ENCODE data around the gene EPAS1.
A peak's percentile ranks its signal among the peaks of the same experiment; 100 is the strongest.

Gene EPAS1

GRCh38 chr2:46371854-46372253 is 74.6 kb downstream of the EPAS1 start (continued):
- TF ChIP-seq PATZ1 (CRISPR knock-in tag; IDR thresholded peaks at IDR 0.05; ENCODE audit: borderline replicate concordance) (no peak), POU6F1 (CRISPR knock-in tag; IDR thresholded peaks at IDR 0.05; ENCODE audit: borderline replicate concordance, low read depth) (no peak)

- ATAC-seq: no peak
- TF ChIP-seq OSR1 (CRISPR knock-in tag; IDR thresholded peaks at IDR 0.05) (no peak), TOX (CRISPR knock-in tag; IDR thresholded peaks at IDR 0.05; ENCODE audit: borderline replicate concordance) (no peak), ZNF70 (CRISPR knock-in tag; IDR thresholded peaks at IDR 0.05) (no peak), PPARA (CRISPR knock-in tag; IDR thresholded peaks at IDR 0.05; ENCODE audit: borderline replicate concordance) (no peak), SNAI2 (CRISPR knock-in tag; IDR thresholded peaks at IDR 0.05) (no peak), RARB (CRISPR knock-in tag; IDR thresholded peaks at IDR 0.05) (no peak), BACH2 (CRISPR knock-in tag; IDR thresholded peaks at IDR 0.05; ENCODE audit: borderline replicate concordance) (no peak), TCF4 (CRISPR knock-in tag; IDR thresholded peaks at IDR 0.05; ENCODE audit: borderline replicate concordance) (no peak), ZNF8 (CRISPR knock-in tag; IDR thresholded peaks at IDR 0.05) (no peak), ARNTL (CRISPR knock-in tag; IDR thresholded peaks at IDR 0.05; ENCODE audit: borderline replicate concordance, low read depth) (no peak), ISL1 (CRISPR knock-in tag; IDR thresholded peaks at IDR 0.05) (no peak), TSHZ2 (CRISPR knock-in tag; IDR thresholded peaks at IDR 0.05) (no peak), ESRRG (CRISPR knock-in tag; IDR thresholded peaks at IDR 0.05) (no peak), ZFP3 (CRISPR knock-in tag; IDR thresholded peaks at IDR 0.05) (no peak), ZNF565 (CRISPR knock-in tag; conservative IDR thresholded peaks at IDR 0.05; ENCODE audit: low read depth) (no peak), ZFP30 (CRISPR knock-in tag; IDR thresholded peaks at IDR 0.05) (no peak)
These were observed 75.3 kb downstream of the EPAS1 start for GRCh38 chr2:46372475-46372874.

GRCh38 chr2:46373238-46373637 is 76.0 kb downstream of the EPAS1 start:
- no peak for TF ChIP-seq ZC3H10 (CRISPR knock-in tag; IDR thresholded peaks at IDR 0.05)
- no peak for TF ChIP-seq SNAI2 (CRISPR knock-in tag; IDR thresholded peaks at IDR 0.05)
- no peak for TF ChIP-seq PPARA (CRISPR knock-in tag; IDR thresholded peaks at IDR 0.05; ENCODE audit: borderline replicate concordance)
- no peak for TF ChIP-seq ZNF70 (CRISPR knock-in tag; IDR thresholded peaks at IDR 0.05)
- TF ChIP-seq TSHZ2 (CRISPR knock-in tag; IDR thresholded peaks at IDR 0.05): no peak
- peak; percentile 100 for TF ChIP-seq ZNF8 (CRISPR knock-in tag; IDR thresholded peaks at IDR 0.05)
- ATAC-seq: no peak

GRCh38 chr2:46375566-46376125 is 78.4 kb downstream of the EPAS1 start:
- ATAC-seq: no peak
- TF ChIP-seq ESRRG (CRISPR knock-in tag; IDR thresholded peaks at IDR 0.05) (no peak), ISL1 (CRISPR knock-in tag; IDR thresholded peaks at IDR 0.05) (no peak), POU6F1 (CRISPR knock-in tag; IDR thresholded peaks at IDR 0.05; ENCODE audit: borderline replicate concordance, low read depth) (no peak), TOX (CRISPR knock-in tag; IDR thresholded peaks at IDR 0.05; ENCODE audit: borderline replicate concordance) (no peak), OSR1 (CRISPR knock-in tag; IDR thresholded peaks at IDR 0.05) (no peak), TCF4 (CRISPR knock-in tag; IDR thresholded peaks at IDR 0.05; ENCODE audit: borderline replicate concordance) (no peak), ZFP3 (CRISPR knock-in tag; IDR thresholded peaks at IDR 0.05) (no peak), ZFP30 (CRISPR knock-in tag; IDR thresholded peaks at IDR 0.05) (no peak), CREB5 (CRISPR knock-in tag; IDR thresholded peaks at IDR 0.05; ENCODE audit: low read depth) (no peak), ZNF565 (CRISPR knock-in tag; conservative IDR thresholded peaks at IDR 0.05; ENCODE audit: low read depth) (no peak), PATZ1 (CRISPR knock-in tag; IDR thresholded peaks at IDR 0.05; ENCODE audit: borderline replicate concordance) (no peak)
